ENCODE measurements around the gene CFP.
"Not testable (repeated sequence)": the region's sequence is repeated elsewhere in the genome, so short reads cannot be mapped to it uniquely, and the experiment has no call there.

Gene CFP

GRCh38 chrX:47629419-47630200 lies at the start of gene CFP:
Gene CFP (minus strand): TSS chrX:47629930. CDS start chrX:47629844, 86 bp downstream.
- no peak for DNase-seq (ENCODE audit: low spot score)

DNA sequence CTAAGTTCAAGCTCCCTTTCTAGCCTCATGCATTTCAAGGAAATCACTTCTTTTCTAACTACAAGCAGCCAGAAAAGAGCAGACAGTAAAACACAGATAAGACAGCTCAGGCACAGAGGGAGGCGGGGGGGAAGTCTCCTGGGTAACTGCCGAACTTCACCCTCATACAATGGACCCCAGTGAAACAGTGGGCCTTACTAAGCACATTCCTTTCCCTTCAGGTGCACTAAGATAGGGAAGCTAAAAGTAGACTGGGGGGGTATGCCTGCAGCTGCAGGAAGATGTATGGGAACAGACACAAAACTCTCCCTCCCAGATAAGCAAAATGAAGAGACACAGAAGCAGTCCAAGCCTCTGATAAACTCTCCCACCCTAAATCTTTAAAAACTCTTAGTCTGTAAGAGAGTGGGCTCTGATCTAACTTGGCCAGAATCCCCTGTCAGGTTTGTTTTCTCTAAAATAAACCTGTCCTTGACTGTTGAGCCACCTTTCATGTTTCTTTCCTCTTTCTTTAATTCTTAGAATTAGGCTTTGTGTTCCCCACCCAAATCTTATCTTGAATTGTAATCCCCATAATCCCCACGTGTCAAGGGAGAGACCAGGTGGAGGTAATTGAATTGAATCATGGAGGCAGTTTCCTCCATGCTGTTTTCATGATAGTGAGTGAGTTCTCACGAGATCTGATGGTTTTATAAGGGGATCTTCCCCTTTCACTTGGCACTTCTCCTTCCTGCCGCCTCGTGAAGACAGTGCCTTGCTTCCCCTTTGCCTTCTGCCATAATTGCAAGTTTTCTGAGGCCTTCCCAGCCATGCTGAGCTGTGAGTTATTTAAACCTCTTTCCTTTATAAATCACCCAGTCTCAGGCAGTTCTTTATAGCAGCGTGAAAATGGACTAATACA lies 46.5 kb upstream of the CFP start:
- DNase-seq (ENCODE audit: low spot score) = not testable (repeated sequence)

DNA sequence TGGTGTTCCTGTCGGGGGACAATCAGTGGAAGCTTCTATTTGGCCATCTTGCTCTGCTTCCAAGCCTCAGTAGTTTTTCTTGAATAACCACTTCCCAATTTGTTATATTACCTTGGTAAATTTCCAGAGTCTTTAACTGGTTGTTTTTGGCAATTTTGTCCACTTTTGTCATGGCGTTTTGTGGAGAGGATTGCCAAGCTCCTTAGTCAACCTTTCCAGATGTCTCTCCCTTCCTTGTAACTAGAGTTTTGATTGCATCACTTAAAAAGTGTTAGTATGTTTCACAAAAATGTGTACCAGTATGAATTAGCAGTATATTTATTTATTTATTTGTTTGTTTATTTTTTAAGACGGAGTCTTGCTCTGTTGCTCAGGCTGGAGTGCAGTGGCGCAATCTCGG lies 45.0 kb upstream of the CFP start:
- no peak for DNase-seq (ENCODE audit: low spot score)

DNA sequence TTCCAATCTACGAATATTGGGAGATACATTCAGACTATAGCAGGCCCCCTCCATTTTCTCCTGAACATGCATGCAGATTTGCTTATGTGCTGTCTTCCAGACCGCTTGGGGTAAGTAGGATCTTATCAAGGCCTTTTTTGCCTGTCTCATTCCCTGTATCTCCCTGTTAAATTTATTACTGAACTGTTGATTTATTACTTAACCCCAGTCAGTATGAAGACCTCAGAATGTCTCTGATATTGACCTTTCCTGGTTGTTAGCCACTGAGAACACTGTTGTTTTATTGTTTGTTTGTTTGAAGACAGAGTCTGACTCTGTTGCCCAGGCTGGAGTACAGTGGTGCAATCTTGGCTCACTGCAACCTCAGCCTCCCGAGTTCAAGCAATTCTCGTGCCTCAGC lies 36.1 kb upstream of the CFP start:
- not testable (repeated sequence) for DNase-seq (ENCODE audit: low spot score)

DNA sequence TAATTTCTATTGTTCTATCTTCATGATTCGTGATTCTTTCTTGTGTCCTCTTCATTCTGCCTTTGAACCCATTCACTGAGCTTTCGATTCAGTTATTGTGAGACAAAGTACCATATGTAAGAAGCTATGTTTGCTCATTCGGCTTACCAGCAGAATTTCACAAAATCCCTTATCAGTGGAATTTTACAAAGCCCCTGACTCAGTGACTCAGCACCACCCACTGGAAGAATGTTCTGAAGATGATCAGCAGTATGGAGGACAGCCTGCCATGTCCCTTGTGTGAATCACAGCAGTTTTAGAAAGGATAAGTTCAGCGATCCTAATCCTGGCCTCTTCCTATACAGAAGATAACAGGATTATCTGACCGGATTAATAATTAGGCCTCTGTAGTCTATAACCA lies 35.0 kb upstream of the CFP start:
- DNase-seq (ENCODE audit: low spot score) = no peak

GRCh38 chrX:47662144-47662657 lies 32.5 kb upstream of the CFP start:
- no peak for DNase-seq (ENCODE audit: low spot score)

- DNase-seq (ENCODE audit: low spot score) = no peak
Measured at GRCh38 chrX:47661539-47661938, 31.8 kb upstream of the CFP start.

- no peak for DNase-seq (ENCODE audit: low spot score)
Measured at GRCh38 chrX:47659421-47659726, 29.6 kb upstream of the CFP start.

GRCh38 chrX:47658684-47659420 lies 29.1 kb upstream of the CFP start, which contains the start of gene UXT:
Gene UXT (minus strand): TSS chrX:47659180. CDS start chrX:47658927, 253 bp downstream.
- DNase-seq (ENCODE audit: low spot score) = peak; percentile 81

DNA sequence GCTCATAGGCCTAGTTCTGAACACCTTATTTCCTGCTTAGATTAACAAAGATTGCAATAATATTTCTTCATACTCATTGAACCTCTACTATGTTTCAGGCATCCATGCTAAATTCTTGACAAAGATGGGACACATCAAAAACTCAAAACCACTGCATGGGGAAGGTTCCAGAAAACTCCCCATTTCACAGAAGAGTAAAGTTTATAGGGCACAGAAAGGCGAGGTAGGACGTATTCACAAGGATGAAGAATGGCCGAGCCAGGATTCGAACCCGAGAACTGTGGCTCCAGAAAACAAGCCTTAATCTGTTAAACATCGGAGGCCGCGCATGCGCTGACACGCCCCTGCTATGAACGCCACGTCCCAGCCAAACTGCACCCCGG lies 28.6 kb upstream of the CFP start:
- no peak for DNase-seq (ENCODE audit: low spot score)

DNA sequence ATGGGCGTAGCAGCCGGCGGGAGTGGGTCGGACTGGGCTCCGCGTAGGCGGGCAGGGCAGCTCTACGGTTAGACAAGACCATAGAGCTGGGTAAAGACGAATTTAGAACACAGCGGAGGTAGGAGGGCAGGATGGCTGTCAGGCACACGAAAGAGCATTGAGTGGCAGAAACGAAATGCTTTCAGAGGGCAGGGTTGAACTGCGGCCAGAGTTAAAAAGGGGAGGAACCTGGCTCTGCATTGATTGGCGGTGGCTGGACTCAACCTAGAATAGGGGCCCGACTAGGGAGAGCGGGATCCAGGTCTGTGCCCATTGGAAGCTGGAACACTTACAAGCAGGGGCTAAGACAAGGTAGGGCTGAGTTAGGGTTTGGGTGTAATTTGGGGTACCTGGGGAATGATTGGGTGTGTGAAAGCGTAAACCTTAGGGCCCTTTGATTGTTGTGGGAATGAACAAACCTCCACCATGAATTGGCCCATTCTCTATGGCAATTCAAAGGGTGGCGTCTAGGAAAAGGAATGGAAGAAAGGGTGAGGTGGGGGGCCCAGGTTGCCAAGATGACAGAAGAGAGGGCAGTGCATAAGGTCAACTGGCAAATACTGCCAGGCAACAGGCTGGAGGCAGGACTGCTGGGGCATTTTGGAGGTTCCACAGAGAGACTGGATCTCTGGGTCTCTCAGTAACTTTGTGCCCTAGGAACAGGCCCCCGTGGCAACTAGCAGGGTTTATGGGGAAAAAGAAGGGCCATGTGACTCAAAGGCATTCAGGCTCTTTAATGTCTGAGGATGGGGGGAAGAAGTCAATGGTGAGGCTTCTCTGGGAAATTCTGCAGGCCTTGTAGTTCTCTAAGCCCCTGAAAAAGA lies 21.5 kb upstream of the CFP start:
- no peak for DNase-seq (ENCODE audit: low spot score)

- peak; percentile 83 for DNase-seq (ENCODE audit: low spot score)
Measured at GRCh38 chrX:47650164-47651042, 20.7 kb upstream of the CFP start, which contains the start of gene ELK1. Gene ELK1 (minus strand): TSS chrX:47650563. CDS start chrX:47641441, 9,122 bp downstream.

- no peak for DNase-seq (ENCODE audit: low spot score)
Measured at GRCh38 chrX:47649781-47650163, 20.0 kb upstream of the CFP start.

DNA sequence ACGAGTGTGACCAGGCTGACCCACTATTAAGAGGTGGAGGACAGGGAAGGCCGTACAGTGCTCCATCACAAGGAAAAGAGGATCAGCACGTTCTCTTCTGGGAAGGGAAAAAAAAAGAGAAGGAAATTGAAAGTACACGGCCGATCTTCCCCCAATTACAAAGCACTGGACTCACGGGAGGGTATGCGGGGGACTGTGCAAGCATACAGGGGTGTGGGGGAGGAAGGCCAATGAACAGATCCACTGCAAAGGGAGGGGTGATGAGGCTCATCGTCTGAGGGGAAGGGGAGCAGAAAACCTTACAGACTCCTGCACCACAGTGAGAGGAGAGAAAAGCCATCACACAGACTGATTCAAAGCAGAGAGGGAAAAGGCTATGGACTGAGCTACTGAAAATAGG lies 19.5 kb upstream of the CFP start:
- no peak for DNase-seq (ENCODE audit: low spot score)

GRCh38 chrX:47648376-47648775 lies 18.6 kb upstream of the CFP start:
- DNase-seq (ENCODE audit: low spot score) = no peak

DNA sequence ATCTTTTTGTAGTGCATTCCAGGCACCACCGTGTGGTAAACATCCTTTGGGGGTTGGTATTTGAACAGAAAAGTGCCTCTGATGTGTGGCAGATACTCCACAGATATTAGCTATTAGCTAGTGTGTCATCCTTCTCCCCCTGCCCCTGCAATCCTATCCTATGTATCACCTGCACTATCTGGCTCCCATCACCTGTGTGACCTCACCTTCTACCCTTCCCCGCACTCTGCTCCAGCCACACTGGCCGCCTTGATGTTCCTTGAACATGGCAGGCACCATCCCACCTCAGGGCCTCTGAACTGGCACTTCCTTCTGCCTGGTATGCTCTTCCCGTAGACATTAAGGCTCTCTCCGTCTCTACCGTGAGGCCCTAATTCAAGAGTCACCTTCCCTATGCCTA lies 16.9 kb upstream of the CFP start:
- no peak for DNase-seq (ENCODE audit: low spot score)

DNA sequence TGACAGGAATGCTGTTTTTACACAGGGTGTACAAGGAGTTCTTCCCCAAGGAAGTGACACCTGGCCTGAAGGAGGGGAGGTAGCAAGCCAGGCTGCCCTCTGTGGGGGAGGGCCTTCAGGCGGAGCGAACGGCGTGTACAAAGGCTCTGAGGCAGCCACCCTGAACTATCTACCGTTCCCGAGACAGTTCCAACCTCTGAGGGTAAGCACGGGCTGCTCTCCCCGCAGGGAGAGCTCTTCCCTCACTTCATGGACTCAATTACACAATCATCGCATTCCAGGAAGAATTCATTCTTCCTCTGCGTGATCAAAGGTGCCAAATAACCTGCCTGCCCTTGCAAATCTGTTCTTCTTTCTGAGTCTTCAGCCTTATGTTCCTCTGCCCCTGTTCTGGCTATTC lies 15.8 kb upstream of the CFP start:
- DNase-seq (ENCODE audit: low spot score) = no peak

- DNase-seq (ENCODE audit: low spot score) = no peak
Measured at GRCh38 chrX:47644557-47645091, 14.9 kb upstream of the CFP start.

GRCh38 chrX:47643926-47644325 lies 14.2 kb upstream of the CFP start:
- no peak for DNase-seq (ENCODE audit: low spot score)

GRCh38 chrX:47638816-47639215 lies 9.1 kb upstream of the CFP start:
- no peak for DNase-seq (ENCODE audit: low spot score)
